A549 (cell line): ENCODE measurements around the gene HDAC1. TPM values are rescaled to one million over a fixed set of nuclear protein-coding genes. Genes with fewer than 3 reads are reported as not detected.

Experiments used
- ATAC-seq, 2 experiments: fragments of 200-7000 bp in 1 of 2; fragments of >200 bp in 1 of 2; cut with Nextera tagmentation in 1 of 2; cut with Tn5 transposase in 1 of 2; 3 replicates each; pipeline versions ENCODE4 v1.8.0 to v1.9.1; 2018 to 2020; ENCODE audit warnings: mild to moderate bottlenecking in 1 of 2, moderate library complexity in 1 of 2
- CTCF ChIA-PET: fragments of 300-600 bp; sonication (Branson Sonifier 250); formaldehyde crosslinking; extraction: SDS; loops from one replicate; lab custom pipeline; 2021; ENCODE audit warnings: antibody characterized with exemption, inconsistent platforms; lab: Yijun Ruan, JAX
- POLR2A ChIA-PET: fragments of 350-600 bp; formaldehyde crosslinking; extraction: SDS; loops from one replicate; lab custom pipeline; 2021; ENCODE audit warnings: antibody characterized with exemption, inconsistent platforms; lab: Yijun Ruan, JAX
- DNase-seq, 2 experiments: peaks; one replicate each; pipeline versions ENCODE4 v3.0.0 to v3.0.0-alpha.2; 2011 to 2016; ENCODE audit warnings: low read depth in 1 of 2, low spot score in 1 of 2
- FAIRE-seq: peaks from 2 replicates; lab custom pipeline; 2011; peaks lifted over from hg19 to GRCh38; lab: Jason Lieb, UNC
- H3K27ac ChIP-seq, 2 experiments: fragments of >200 bp; sonication (Bioruptor Twin); formaldehyde crosslinking; 3 replicates each; pipeline ENCODE4 v1.5.1; 2016 to 2017
- H3K4me1 ChIP-seq: fragments of >200 bp; sonication (Bioruptor Twin); formaldehyde crosslinking; 3 replicates; pipeline ENCODE4 v1.6.1; 2016
- H3K4me2 ChIP-seq: fragments of >200 bp; sonication (Bioruptor Twin); formaldehyde crosslinking; 3 replicates; pipeline ENCODE4 v1.6.1; 2016
- H3K4me3 ChIP-seq: fragments of >200 bp; sonication (Bioruptor Twin); formaldehyde crosslinking; 3 replicates; pipeline ENCODE4 v1.5.1; 2016
- H3K9me3 ChIP-seq: fragments of >200 bp; sonication (Bioruptor Twin); formaldehyde crosslinking; 3 replicates; pipeline ENCODE4 v1.6.1; 2016
- ATOH8 ChIP-seq: fragments of 250-450 bp; sonication (Bioruptor Pico); IDR thresholded peaks from 2 replicates; pipeline ENCODE4 v1.5.0; 2020; ENCODE audit warnings: low read depth, mild to moderate bottlenecking, moderate library complexity
- BHLHE40 ChIP-seq: IDR thresholded peaks from 2 replicates; pipeline ENCODE4 v1.6.1; 2012; ENCODE audit warnings: low read depth, low read length, inconsistent platforms
- CHD2 ChIP-seq: fragments of 150-350 bp; IDR thresholded peaks from 2 replicates; pipeline ENCODE4 v1.6.1; 2014; ENCODE audit warnings: low read length; ENCODE audit not compliant: partially characterized antibody
- EHF ChIP-seq: fragments of 250-450 bp; sonication (Bioruptor Pico); IDR thresholded peaks from 2 replicates; pipeline ENCODE4 v1.5.0; 2020; ENCODE audit warnings: mild to moderate bottlenecking
- ELK1 ChIP-seq: fragments of 150-350 bp; IDR thresholded peaks from 2 replicates; pipeline ENCODE4 v1.6.1; 2014; ENCODE audit warnings: low read depth, mild to moderate bottlenecking, low read length
- ESRRA ChIP-seq: fragments of 150-350 bp; IDR thresholded peaks from 2 replicates; pipeline ENCODE4 v1.6.1; 2014; ENCODE audit warnings: mild to moderate bottlenecking, low read length, borderline replicate concordance
- GATA3 ChIP-seq: IDR thresholded peaks from 2 replicates; pipeline ENCODE4 v1.6.1; 2012; ENCODE audit warnings: borderline replicate concordance
- HOXA7 ChIP-seq: fragments of 250-450 bp; sonication (Bioruptor Pico); IDR thresholded peaks from 2 replicates; pipeline ENCODE4 v1.5.0; 2020; ENCODE audit warnings: mild to moderate bottlenecking, moderate library complexity
- HOXB13 ChIP-seq: fragments of 250-450 bp; sonication (Bioruptor Pico); IDR thresholded peaks from 2 replicates; pipeline ENCODE4 v1.5.0; 2020; ENCODE audit warnings: low read depth, mild to moderate bottlenecking, moderate library complexity
- PBX3 ChIP-seq: IDR thresholded peaks from 2 replicates; pipeline ENCODE4 v1.6.1; 2012
- RARB ChIP-seq: fragments of 250-450 bp; sonication (Bioruptor Pico); IDR thresholded peaks from 2 replicates; pipeline ENCODE4 v1.8.0; 2021; ENCODE audit warnings: mild to moderate bottlenecking, moderate library complexity
- ZC3H11A ChIP-seq: fragments of 450-650 bp; IDR thresholded peaks from 2 replicates; pipeline ENCODE4 v1.6.1; 2014; ENCODE audit warnings: antibody characterized with exemption, mild to moderate bottlenecking
- ZFP36 ChIP-seq: fragments of 450-650 bp; IDR thresholded peaks from 2 replicates; pipeline ENCODE4 v1.6.1; 2014; ENCODE audit warnings: borderline replicate concordance; ENCODE audit not compliant: partially characterized antibody
- ZNF302 ChIP-seq: fragments of 250-450 bp; sonication (Bioruptor Pico); IDR thresholded peaks from 2 replicates; pipeline ENCODE4 v1.9.0; 2021; ENCODE audit warnings: inconsistent platforms, mild to moderate bottlenecking, moderate library complexity
- WGBS: methylation state at CpG from one replicate; pipeline ENCODE4 v1.1.6; 2017; ENCODE audit errors: missing lambda C conversion rate; 5-methylcytosine and 5-hydroxymethylcytosine counted together
- polyA plus RNA-seq, 4 experiments: library from polyadenylated mRNA; depleted of rRNA in 3 of 4; stranded (reverse); fragments of >200 nt; fragmentation: RNase III in 1 of 4; extraction: RNeasy Plus Mini Kit Qiagen cat#74134 plus additional on column Dnase treatment in 1 of 4; gene quantifications; 2 replicates in 3 of 4; 3 replicates in 1 of 4; pipeline ENCODE4 v1.2.3, GENCODE V29; 2011 to 2017
- TF ChIP-seq, protein P1 (sequence below): fragments of 450-650 bp; IDR thresholded peaks from 2 replicates; pipeline ENCODE4 v1.6.1; 2014; ENCODE audit warnings: antibody characterized with exemption

HDAC1 gene
- polyA plus RNA-seq, 2 of the 4 experiments (the other 2 are of a cell fraction) = 99.6 to 135 TPM

DNA sequence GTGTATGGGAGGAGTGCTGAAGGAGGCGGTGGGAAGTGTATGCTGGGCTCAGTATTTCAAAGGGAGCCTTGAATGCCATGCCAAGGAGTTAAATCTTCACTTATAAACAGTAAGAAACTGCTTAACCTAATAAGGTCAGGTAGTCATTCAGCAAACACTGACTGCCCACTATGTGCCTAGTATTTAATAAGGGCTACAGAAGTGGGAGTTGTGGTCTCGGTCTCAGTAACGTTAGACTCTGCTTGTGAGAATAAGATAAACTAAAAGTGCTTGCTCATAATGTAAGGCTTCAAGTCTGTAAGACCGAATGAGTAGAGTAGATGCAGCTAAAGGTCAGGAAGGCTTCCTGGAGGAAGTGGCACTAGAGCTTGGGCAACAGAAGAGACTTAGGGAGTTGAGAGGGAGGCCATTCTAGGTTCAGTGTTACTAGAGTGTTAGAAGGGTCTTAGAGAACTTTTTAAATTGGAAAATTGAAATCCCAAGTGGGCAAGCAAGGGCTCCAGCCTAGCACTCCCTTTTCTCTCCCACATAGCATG lies 38.1 kb downstream of the HDAC1 start:
- ChIA-PET POLR2A (interaction anchor here (1.2 to 2.0 kb wide), 2 partner anchors 8 to 65 kb away, joined by 4 to 7 read pairs; partner anchors contain the start of gene BSDC1), CTCF (interaction anchor here (1.5 to 5.3 kb wide), 2 partner anchors 15 to 115 kb away, joined by 3 to 20 read pairs; no protein-coding TSS in a partner anchor)
- FAIRE-seq = no peak
- no peak for ATAC-seq
- H3K4me1 ChIP-seq = peaks cover 28% of the 10 kb centered on the region
- no peak overlapping the region for H3K27ac ChIP-seq
- no peaks in the 10 kb centered on the region for H3K9me3 ChIP-seq
- 87% methylated on average over 4 of the region's 4 CpGs for WGBS
- H3K4me3 ChIP-seq = no peak overlapping the region
- DNase-seq = no peak
- peak; percentile 49 for TF ChIP-seq ZFP36
- TF ChIP-seq CHD2 = no peak
- H3K4me2 ChIP-seq = no peak overlapping the region

- FAIRE-seq = no peak
- ATAC-seq = no peak
- POLR2A ChIA-PET = interaction anchor here (1.2 to 2.0 kb wide), 2 partner anchors 9 to 64 kb away, joined by 4 to 7 read pairs; partner anchors contain the start of gene BSDC1
- Histone ChIP-seq H3K27ac (no peak overlapping the region), H3K4me1 (peaks cover 27% of the 10 kb centered on the region), H3K4me3 (no peak overlapping the region), H3K9me3 (no peaks in the 10 kb centered on the region), H3K4me2 (no peak overlapping the region)
- TF ChIP-seq EHF (no peak), RARB (CRISPR knock-in tag) (no peak), ESRRA (no peak), GATA3 (no peak)
- DNase-seq = no peak
- CTCF ChIA-PET = interaction anchor here (1.0 to 5.3 kb wide), 5 partner anchors 9 to 115 kb away, joined by 3 to 20 read pairs (median 5); no protein-coding TSS in a partner anchor
- WGBS = 96% methylated on average over 12 of the region's 12 CpGs
Measured at GRCh38 chr1:32330558-32331151, 38.8 kb downstream of the HDAC1 start.

GRCh38 chr1:32331549-32331948 lies 39.7 kb downstream of the HDAC1 start:
- Histone ChIP-seq H3K27ac (no peak overlapping the region), H3K4me2 (no peak overlapping the region)
- 97% methylated on average over 11 of the region's 12 CpGs for WGBS

More at GRCh38 chr1:32331549-32331948, 39.7 kb downstream of the HDAC1 start:
- H3K4me1 ChIP-seq = peaks cover 30% of the 10 kb centered on the region
- DNase-seq (no peak), FAIRE-seq (no peak), ATAC-seq (no peak)
- H3K4me3 ChIP-seq = no peak overlapping the region
- no peaks in the 10 kb centered on the region for H3K9me3 ChIP-seq
- TF ChIP-seq PBX3 (no peak), HOXA7 (no peak), ZC3H11A (no peak), ATOH8 (CRISPR knock-in tag) (no peak), ZNF302 (CRISPR knock-in tag) (no peak), BHLHE40 (no peak), HOXB13 (CRISPR knock-in tag) (no peak), ELK1 (no peak)
- TF ChIP-seq, protein P1, sequence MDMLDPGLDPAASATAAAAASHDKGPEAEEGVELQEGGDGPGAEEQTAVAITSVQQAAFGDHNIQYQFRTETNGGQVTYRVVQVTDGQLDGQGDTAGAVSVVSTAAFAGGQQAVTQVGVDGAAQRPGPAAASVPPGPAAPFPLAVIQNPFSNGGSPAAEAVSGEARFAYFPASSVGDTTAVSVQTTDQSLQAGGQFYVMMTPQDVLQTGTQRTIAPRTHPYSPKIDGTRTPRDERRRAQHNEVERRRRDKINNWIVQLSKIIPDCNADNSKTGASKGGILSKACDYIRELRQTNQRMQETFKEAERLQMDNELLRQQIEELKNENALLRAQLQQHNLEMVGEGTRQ = no peak
- ChIA-PET POLR2A (interaction anchor here (1.2 to 2.0 kb wide), 2 partner anchors 10 to 63 kb away, joined by 4 to 7 read pairs; partner anchors contain the start of gene BSDC1), CTCF (interaction anchor here (0.8 to 5.3 kb wide), 7 partner anchors 10 to 116 kb away, joined by 3 to 20 read pairs (median 3); no protein-coding TSS in a partner anchor)
